IMR-90 (cell line): ENCODE data around the gene PSAP. TPM values are rescaled to one million over a fixed set of nuclear protein-coding genes. Genes with fewer than 3 reads are reported as not detected.
A peak's percentile ranks its signal among the peaks of the same experiment; 100 is the strongest.

Experiments
- ATAC-seq: fragments of 200-7000 bp; cut with Tn5 transposase; 2 replicates; pipeline ENCODE4 v1.9.1; 2020; ENCODE audit warnings: low read depth, mild to moderate bottlenecking, moderate library complexity
- BruUV-seq: library from RNA; stranded (reverse); fragments of 400-500 nt; replicated peaks from 2 replicates; lab custom pipeline; 2021; lab: Mats Ljungman, UMichigan
- CTCF ChIA-PET: fragments of 300-600 bp; formaldehyde crosslinking; extraction: SDS; loops from one replicate; lab custom pipeline; 2021; ENCODE audit warnings: antibody characterized with exemption; lab: Yijun Ruan, JAX
- POLR2A ChIA-PET: fragments of 300-600 bp; sonication (Branson Sonifier 250); formaldehyde crosslinking; loops from one replicate; lab custom pipeline; 2022; ENCODE audit warnings: antibody characterized with exemption; ENCODE audit not compliant: unreplicated experiment; lab: Charles Lee
- DNase-seq: peaks from one replicate; pipeline ENCODE4 v3.0.0; 2013
- H2AFZ ChIP-seq: replicated peaks from 2 replicates; pipeline ENCODE3; 2013; ENCODE audit warnings: low read length, mild to moderate bottlenecking; ENCODE audit not compliant: poor library complexity
- H2AK5ac ChIP-seq: 2 replicates; pipeline ENCODE4 v1.6.1; 2013; ENCODE audit warnings: low read depth, low read length, inconsistent platforms
- H2AK9ac ChIP-seq: replicated peaks from 2 replicates; pipeline ENCODE3; 2013; ENCODE audit warnings: mild to moderate bottlenecking, low read depth, low read length, moderate library complexity; ENCODE audit not compliant: poor library complexity
- H2BK120ac ChIP-seq: 2 replicates; pipeline ENCODE4 v1.6.1; 2013; ENCODE audit warnings: low read depth, low read length, inconsistent platforms
- H2BK15ac ChIP-seq: 3 replicates; pipeline ENCODE4 v1.6.1; 2013; ENCODE audit warnings: low read depth, low read length, inconsistent platforms
- H2BK20ac ChIP-seq: 2 replicates; pipeline ENCODE4 v1.6.1; 2013; ENCODE audit warnings: low read depth, mild to moderate bottlenecking, inconsistent platforms, low read length, moderate library complexity
- H2BK5ac ChIP-seq: 2 replicates; pipeline ENCODE4 v1.6.1; 2013; ENCODE audit warnings: mild to moderate bottlenecking, low read depth, low read length, inconsistent platforms; ENCODE audit not compliant: poor library complexity, severe bottlenecking
- H3K14ac ChIP-seq: replicated peaks from 2 replicates; pipeline ENCODE4 v1.6.1; 2013; ENCODE audit warnings: low read depth, low read length, inconsistent platforms
- H3K18ac ChIP-seq: 2 replicates; pipeline ENCODE4 v1.6.1; 2013; ENCODE audit warnings: low read depth, low read length, control low read depth
- H3K23ac ChIP-seq: 2 replicates; pipeline ENCODE4 v1.6.1; 2013; ENCODE audit warnings: low read depth, low read length, inconsistent platforms
- H3K27ac ChIP-seq: 2 replicates; pipeline ENCODE4 v1.5.1; 2013; ENCODE audit warnings: mild to moderate bottlenecking, control low read depth, low read length; ENCODE audit not compliant: insufficient read depth
- H3K27me3 ChIP-seq: 2 replicates; pipeline ENCODE4 v1.6.1; 2013; ENCODE audit warnings: low read length; ENCODE audit not compliant: control insufficient read depth, insufficient read depth
- H3K36me3 ChIP-seq: 2 replicates; pipeline ENCODE4 v1.6.1; 2013; ENCODE audit warnings: low read length, mixed read lengths; ENCODE audit not compliant: control insufficient read depth, insufficient read depth
- H3K4ac ChIP-seq: 2 replicates; pipeline ENCODE4 v1.6.1; 2013; ENCODE audit warnings: low read depth, low read length, inconsistent platforms
- H3K4me1 ChIP-seq: 2 replicates; pipeline ENCODE4 v1.6.1; 2013; ENCODE audit warnings: low read length, mixed read lengths; ENCODE audit not compliant: control insufficient read depth, insufficient read depth
- H3K4me2 ChIP-seq: 2 replicates; pipeline ENCODE4 v1.6.1; 2013; ENCODE audit warnings: low read depth, mild to moderate bottlenecking, control low read depth, low read length, moderate library complexity
- H3K4me3 ChIP-seq: 2 replicates; pipeline ENCODE4 v1.5.1; 2013; ENCODE audit warnings: low read depth, mild to moderate bottlenecking, control low read depth, low read length, moderate library complexity; ENCODE audit not compliant: insufficient read depth
- H3K56ac ChIP-seq: 2 replicates; pipeline ENCODE4 v1.6.1; 2013; ENCODE audit warnings: low read length, inconsistent platforms; ENCODE audit not compliant: insufficient read depth; ENCODE audit errors: extremely low read depth
- H3K79me1 ChIP-seq, 2 experiments: 2 replicates each; pipeline ENCODE4 v1.6.1; 2013; ENCODE audit warnings: low read length in 2 of 2, inconsistent platforms in 1 of 2, low read depth in 1 of 2
- H3K9ac ChIP-seq: 2 replicates; pipeline ENCODE4 v1.6.1; 2013; ENCODE audit warnings: low read depth, low read length, control low read depth
- H3K9me1 ChIP-seq: 2 replicates; pipeline ENCODE4 v1.6.1; 2013; ENCODE audit warnings: low read length, inconsistent platforms; ENCODE audit not compliant: insufficient read depth
- H3K9me3 ChIP-seq: 2 replicates; pipeline ENCODE4 v1.6.1; 2013; ENCODE audit warnings: low read length; ENCODE audit not compliant: control insufficient read depth, insufficient read depth
- H4K20me1 ChIP-seq: 2 replicates; pipeline ENCODE4 v1.6.1; 2013; ENCODE audit warnings: low read length, inconsistent platforms; ENCODE audit not compliant: insufficient read depth
- H4K5ac ChIP-seq: 2 replicates; pipeline ENCODE4 v1.6.1; 2013; ENCODE audit warnings: mild to moderate bottlenecking, low read depth, low read length, control low read depth
- H4K8ac ChIP-seq, 2 experiments: 2 replicates each; pipeline ENCODE4 v1.6.1; 2013; ENCODE audit warnings: low read depth in 2 of 2, low read length in 2 of 2, control low read depth in 1 of 2, inconsistent platforms in 1 of 2
- H4K91ac ChIP-seq: 2 replicates; pipeline ENCODE4 v1.6.1; 2013; ENCODE audit warnings: low read depth, low read length, inconsistent platforms; ENCODE audit not compliant: insufficient read depth
- BHLHE40 ChIP-seq: fragments of 150-350 bp; IDR thresholded peaks from 2 replicates; pipeline ENCODE4 v1.6.1; 2016; ENCODE audit warnings: mild to moderate bottlenecking, low read depth, low read length
- FOS ChIP-seq: fragments of 150-350 bp; IDR thresholded peaks from 2 replicates; pipeline ENCODE4 v1.6.1; 2016; ENCODE audit warnings: low read depth, low read length
- RCOR1 ChIP-seq: IDR thresholded peaks from 2 replicates; pipeline ENCODE4 v1.6.1; 2012; ENCODE audit warnings: mild to moderate bottlenecking, low read length, improper control_type of control experiment; ENCODE audit not compliant: insufficient replicate concordance
- USF2 ChIP-seq: fragments of 150-350 bp; IDR thresholded peaks from 2 replicates; pipeline ENCODE4 v1.6.1; 2017; ENCODE audit warnings: mild to moderate bottlenecking, antibody characterized with exemption, low read length, low read depth
- WGBS, 2 experiments: methylation state at CpG; one replicate each; pipeline versions ENCODE4 v1.1.5 to v1.1.7; 2013; ENCODE audit warnings: missing lambda C conversion rate in 2 of 2; ENCODE audit not compliant: insufficient read length in 1 of 2; ENCODE audit errors: extremely low coverage in 2 of 2; 5-methylcytosine and 5-hydroxymethylcytosine counted together
- dilution Hi-C: fragments of 300-500 bp; cut with HindIII; formaldehyde crosslinking; loops from one replicate; pipeline ENCODE4 v1.14.3; 2018; ENCODE audit warnings: low sequenced_read_pairs; ENCODE audit not compliant: unreplicated experiment
- in situ Hi-C: fragments of 300-500 bp; cut with MboI; formaldehyde crosslinking; loops from 3 replicates; pipeline ENCODE4 v1.14.3; 2019; ENCODE audit warnings: low sequenced_read_pairs, inconsistent platforms, mixed read lengths
- intact Hi-C: fragments of 100-400 bp; cut with micrococcal nuclease; formaldehyde crosslinking; loops from 2 replicates; pipeline ENCODE4 v1.10.0; 2022
- polyA plus RNA-seq, 3 experiments: library from polyadenylated mRNA; depleted of rRNA; stranded (reverse); fragments of >200 nt; gene quantifications; 2 replicates each; pipeline ENCODE4 v1.2.3, GENCODE V29; 2012; ENCODE audit warnings: low replicate concordance in 1 of 3
- total RNA-seq: library from RNA; depleted of rRNA; stranded (reverse); fragments of >200 nt; gene quantifications from 2 replicates; pipeline ENCODE4 v1.2.3, GENCODE V29; 2012

Gene PSAP
- total and polyA plus RNA-seq, 2 of the 4 experiments (the other 2 are of a cell fraction): 216 to 876 TPM

GRCh38 chr10:71868192-71868697 lies 17.2 kb upstream of the PSAP start:
- Histone ChIP-seq H2BK5ac (no peak overlapping the region), H2BK20ac (no peak overlapping the region), H4K20me1 (peaks cover 7% of the 10 kb centered on the region), H3K4me3 (no peak overlapping the region), H3K9me1 (peaks cover 8% of the 10 kb centered on the region), H3K14ac (no peak overlapping the region), H3K4me2 (no peak overlapping the region), H2AK5ac (peak overlapping the region; percentile 33; the same call in 1 of the 2 replicates), H3K79me1 (no peaks in the 10 kb centered on the region), H2AFZ (peak overlapping the region; percentile 61), H3K36me3 (no peaks in the 10 kb centered on the region), H4K5ac (no peak overlapping the region), H3K27ac (no peak overlapping the region), H2BK120ac (no peak overlapping the region), H3K18ac (no peak overlapping the region), H3K9ac (no peak overlapping the region), H4K8ac (no peak overlapping the region), H3K27me3 (peaks cover 14% of the 10 kb centered on the region), H3K23ac (no peak overlapping the region), H2BK15ac (no peak overlapping the region), H3K4me1 (peaks cover 11% of the 10 kb centered on the region), H4K91ac (no peak overlapping the region), H2AK9ac (no peak overlapping the region), H3K4ac (no peak overlapping the region), H3K56ac (no peak overlapping the region), H3K9me3 (no peaks in the 10 kb centered on the region)
- intact Hi-C loops (no loop called here), in situ Hi-C loops (no loop called here), dilution Hi-C loops (no loop called here)
- ChIA-PET CTCF (no interaction called here), POLR2A (no interaction called here)
- no TSS peak for BruUV-seq
- TF ChIP-seq RCOR1: peak; percentile 34
- TF ChIP-seq USF2: peak; percentile 90
- peak; percentile 30; the same call in 1 of the 2 replicates for TF ChIP-seq FOS
- no peak for TF ChIP-seq BHLHE40
- DNase-seq (peak; percentile 70), ATAC-seq (peak; percentile 19; the same call in 1 of the 2 replicates)
- 20% methylated on average over 1 of the region's 5 CpGs; no CpG with 5 or more reads in 1 of the 2 experiments for whole genome bisulfite sequencing, 2 experiments
